GM10847 (cell line): ENCODE data around the gene MED10.
A peak's percentile ranks its signal among the peaks of the same experiment; 100 is the strongest.

ENCODE experiments used
- POLR2A ChIP-seq: IDR thresholded peaks from 2 replicates; pipeline ENCODE4 v1.6.1; 2011; ENCODE audit not compliant: insufficient read length; ENCODE audit errors: extremely low read depth

The MED10 gene

DNA sequence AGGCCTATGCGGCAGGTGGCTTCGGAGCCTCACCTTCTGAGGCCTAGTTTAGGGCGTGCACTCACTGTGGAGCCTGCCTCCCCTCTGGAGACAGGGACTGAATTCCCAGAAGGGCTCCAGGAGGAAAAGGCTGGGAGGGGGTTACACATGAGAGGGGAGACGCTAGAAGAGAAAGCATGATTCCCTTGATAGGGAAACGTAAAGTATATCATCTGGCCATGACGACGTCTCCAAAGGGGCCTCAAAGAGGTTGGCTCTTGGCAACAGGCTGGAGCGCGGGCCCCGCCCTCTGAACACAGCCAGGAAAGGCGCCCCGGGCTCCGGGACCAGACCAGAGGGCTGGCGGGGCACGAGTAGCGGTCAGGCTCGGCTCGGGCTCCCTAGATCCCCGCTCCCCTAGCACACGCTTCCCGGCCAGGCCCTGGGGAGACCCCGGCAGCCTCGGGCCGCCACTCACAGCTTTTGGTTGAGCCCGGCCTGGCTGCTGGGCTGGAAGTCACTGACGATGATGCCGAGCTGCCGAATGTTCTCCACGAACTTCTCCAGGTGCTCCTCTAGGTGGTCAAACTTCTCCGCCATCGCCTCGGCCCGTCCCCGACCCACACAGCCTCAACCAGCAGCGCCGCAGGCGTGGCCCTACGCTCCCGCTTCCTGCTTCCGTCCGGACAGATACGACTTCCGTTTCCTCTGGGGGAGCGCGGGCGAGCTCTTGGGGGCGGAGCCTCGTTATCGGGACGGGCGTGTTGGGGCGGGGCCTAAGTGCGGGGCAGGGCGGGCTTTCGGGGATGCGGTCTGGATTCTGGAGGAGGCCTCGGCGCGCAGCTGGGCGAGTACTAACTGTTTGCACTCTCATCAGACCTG, at the start of gene MED10:
MED10 (minus strand) TSS at position 643 of the 861 bp plus-strand sequence; CDS start at position 579, 64 bp downstream.
- peak; percentile 81 for TF ChIP-seq POLR2A

DNA sequence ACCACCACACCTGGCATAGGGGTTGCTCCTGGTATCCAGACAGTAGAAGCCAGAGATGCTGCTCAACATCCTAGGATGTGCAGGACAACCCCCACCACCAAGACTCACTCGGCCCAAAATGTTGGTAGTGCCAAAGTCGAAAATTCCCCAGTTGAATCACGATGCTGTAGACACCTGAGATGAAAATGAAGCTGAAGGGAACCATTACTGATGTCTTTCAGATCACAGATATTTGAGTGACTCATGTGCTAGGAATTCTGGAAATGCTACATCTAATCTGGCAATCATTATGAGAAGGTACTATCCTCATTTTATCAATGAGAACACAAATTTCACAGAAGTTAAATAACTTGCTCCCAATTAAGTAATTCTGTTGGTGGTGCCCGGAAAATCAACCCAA, 49.3 kb upstream of the MED10 start:
- no peak for TF ChIP-seq POLR2A

GRCh38 chr5:6424700-6425099, 46.4 kb upstream of the MED10 start:
- TF ChIP-seq POLR2A, result no peak

GRCh38 chr5:6424110-6424659, 45.8 kb upstream of the MED10 start:
- TF ChIP-seq POLR2A, result no peak

GRCh38 chr5:6423327-6424109, 45.2 kb upstream of the MED10 start:
- no peak for TF ChIP-seq POLR2A

DNA sequence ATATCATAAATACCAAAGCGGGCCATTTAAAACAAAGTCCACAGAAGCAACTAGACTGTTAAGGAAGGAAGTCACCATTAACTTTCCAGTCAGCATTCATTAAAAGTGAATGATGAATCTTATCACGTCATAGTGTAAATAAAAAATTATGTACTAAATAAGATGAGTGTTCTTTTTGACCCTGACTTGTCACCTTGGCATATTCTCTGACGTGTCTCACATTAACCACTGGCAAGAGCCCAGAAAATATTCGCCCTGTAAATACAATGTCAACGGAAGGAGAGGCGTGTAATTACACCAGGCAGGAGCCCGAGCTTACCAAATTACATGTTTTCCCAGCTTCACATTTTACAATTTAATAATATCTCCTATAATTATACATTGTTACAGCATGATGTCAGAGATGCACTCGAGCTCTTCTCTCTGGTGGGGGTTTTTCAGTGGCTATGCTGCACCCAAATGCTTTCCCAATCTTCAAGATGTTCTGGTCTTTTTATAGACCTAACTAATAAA, 41.0 kb upstream of the MED10 start:
- no peak for TF ChIP-seq POLR2A

- no peak for TF ChIP-seq POLR2A
These were observed 40.4 kb upstream of the MED10 start for GRCh38 chr5:6418679-6419276.

- no peak for TF ChIP-seq POLR2A
These were observed 39.3 kb upstream of the MED10 start for GRCh38 chr5:6417657-6418056.

- TF ChIP-seq POLR2A, result no peak
These were observed 34.5 kb upstream of the MED10 start for GRCh38 chr5:6412811-6413210.

DNA sequence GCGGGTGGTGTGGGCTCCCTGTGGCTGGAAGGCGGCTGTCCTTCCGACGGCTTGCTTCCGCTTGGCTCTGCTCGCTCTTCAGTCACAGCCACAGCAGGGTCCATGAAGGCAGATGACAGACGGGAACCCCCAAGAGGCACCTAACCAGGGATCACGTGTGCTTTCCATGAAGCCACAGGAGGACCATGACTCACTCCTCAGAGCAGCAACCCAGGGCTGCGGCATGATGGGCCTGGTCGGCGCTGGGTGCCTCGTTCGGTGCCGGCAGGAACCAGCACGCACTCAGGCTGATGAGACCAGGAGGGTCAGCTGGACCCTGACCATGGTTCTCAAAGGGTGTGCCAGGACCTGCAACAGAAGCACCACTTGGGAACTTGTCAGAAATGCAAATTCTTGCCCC, 32.8 kb upstream of the MED10 start:
- no peak for TF ChIP-seq POLR2A

GRCh38 chr5:6410421-6410820, 32.1 kb upstream of the MED10 start:
- no peak for TF ChIP-seq POLR2A

DNA sequence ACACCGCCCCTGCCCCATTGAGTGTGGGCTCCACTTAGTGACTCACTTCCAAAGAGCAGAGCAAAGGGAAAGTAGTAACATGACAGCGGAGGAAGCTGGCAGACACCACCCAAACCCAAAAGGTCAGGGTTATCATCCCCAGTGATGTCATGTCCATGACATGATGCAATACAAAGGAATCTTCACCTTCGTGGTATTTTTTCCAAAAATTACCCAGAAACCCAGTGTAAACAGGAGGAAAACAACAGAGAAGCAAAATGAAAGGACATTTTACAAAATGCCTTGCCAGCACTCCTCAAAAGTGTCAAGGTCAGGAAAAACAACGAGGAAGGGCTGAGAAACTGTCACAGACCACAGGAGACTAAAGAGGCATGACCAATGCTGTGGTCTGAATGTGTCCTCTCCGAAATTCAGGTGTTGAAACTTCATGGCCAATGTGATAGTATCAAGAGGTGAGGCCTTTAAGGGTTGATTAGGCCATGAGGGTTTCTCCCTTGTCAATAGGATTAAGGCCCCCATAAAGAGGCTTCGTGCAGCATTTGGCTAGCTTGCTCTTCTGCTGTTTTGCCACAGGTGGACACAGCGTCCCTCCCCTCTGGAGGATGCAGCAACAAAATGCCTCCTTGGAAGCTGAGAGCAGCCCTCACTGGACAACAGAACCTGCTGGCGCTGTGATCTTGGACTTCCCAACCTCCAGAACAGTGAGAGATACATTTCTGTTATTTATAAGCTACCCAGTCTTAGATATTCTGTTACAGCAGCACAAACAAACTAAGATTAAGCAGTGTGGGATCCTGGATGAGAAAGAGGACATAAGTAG, 30.5 kb upstream of the MED10 start:
- TF ChIP-seq POLR2A, result no peak

DNA sequence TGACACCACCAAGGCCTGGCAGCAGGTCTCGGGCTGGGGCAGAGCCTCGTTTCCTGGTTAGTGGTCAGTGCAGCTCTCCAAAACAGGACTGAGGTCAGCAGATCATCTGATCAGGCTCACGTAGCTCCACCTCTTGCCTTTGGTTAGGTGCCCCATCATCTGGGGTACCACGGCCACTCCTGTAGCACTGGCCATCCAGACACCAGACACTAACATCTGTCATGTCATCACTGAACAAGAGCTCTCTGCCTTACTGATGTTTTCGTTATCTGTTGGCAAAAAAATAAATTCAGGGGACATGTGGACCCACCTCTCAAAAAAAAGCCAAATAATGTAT, 29.9 kb upstream of the MED10 start:
- no peak for TF ChIP-seq POLR2A

- no peak for TF ChIP-seq POLR2A
These were observed 29.4 kb upstream of the MED10 start for GRCh38 chr5:6407558-6408259.
